HG03064 (cell line): ENCODE data around the gene NLE1.
"Not testable (repeated sequence)": the region's sequence is repeated elsewhere in the genome, so short reads cannot be mapped to it uniquely, and the experiment has no call there.

Experiments used
- ATAC-seq: cut with Tn5 transposase; IDR thresholded peaks from one replicate; pipeline ENCODE4 v1.9.1; 2021; ENCODE audit warnings: low read depth; ENCODE audit not compliant: unreplicated experiment

Gene NLE1

GRCh38 chr17:35130392-35130791 lies 11.7 kb downstream of the NLE1 start:
- no peak for ATAC-seq

GRCh38 chr17:35129973-35130351 lies 12.1 kb downstream of the NLE1 start:
- ATAC-seq: no peak

- no peak for ATAC-seq
These were observed 12.7 kb downstream of the NLE1 start for GRCh38 chr17:35129154-35129972.

- ATAC-seq: no peak
These were observed 14.2 kb downstream of the NLE1 start for GRCh38 chr17:35127751-35128514.

- ATAC-seq: no peak
These were observed 20.8 kb downstream of the NLE1 start, which contains the start of gene FNDC8 for GRCh38 chr17:35121315-35121714. FNDC8 (plus strand) TSS chr17:35121615; CDS start chr17:35121694, 79 bp downstream.

GRCh38 chr17:35119370-35120165 lies 22.5 kb downstream of the NLE1 start, which contains the start of gene RAD51D:
RAD51D (minus strand) TSS chr17:35119860; CDS start chr17:35119613, 247 bp downstream.
- peak; percentile 68 for ATAC-seq

GRCh38 chr17:35117984-35118383 lies 24.1 kb downstream of the NLE1 start:
- no peak for ATAC-seq

- no peak for ATAC-seq
These were observed 25.3 kb downstream of the NLE1 start for GRCh38 chr17:35116845-35117244.

GRCh38 chr17:35110791-35111190 lies 31.3 kb downstream of the NLE1 start:
- not testable (repeated sequence) for ATAC-seq

- ATAC-seq: no peak
These were observed 37.2 kb downstream of the NLE1 start for GRCh38 chr17:35104844-35105450.

- no peak for ATAC-seq
These were observed 38.8 kb downstream of the NLE1 start for GRCh38 chr17:35103271-35103670.

GRCh38 chr17:35101725-35102124 lies 40.4 kb downstream of the NLE1 start:
- ATAC-seq: no peak

GRCh38 chr17:35101036-35101435 lies 41.1 kb downstream of the NLE1 start:
- ATAC-seq: no peak

- ATAC-seq: no peak
These were observed 42.2 kb downstream of the NLE1 start for GRCh38 chr17:35099908-35100307.

- ATAC-seq: no peak
These were observed 44.3 kb downstream of the NLE1 start for GRCh38 chr17:35097776-35098175.

- no peak for ATAC-seq
These were observed 46.4 kb downstream of the NLE1 start for GRCh38 chr17:35095741-35096140.

GRCh38 chr17:35094902-35095301 lies 47.2 kb downstream of the NLE1 start:
- ATAC-seq: no peak

- not testable (repeated sequence) for ATAC-seq
These were observed 51.4 kb downstream of the NLE1 start for GRCh38 chr17:35090707-35091106.

GRCh38 chr17:35089586-35090296 lies 52.4 kb downstream of the NLE1 start:
- peak; percentile 10 for ATAC-seq
